Measurements from ENCODE around the gene STAB1. TPM values are rescaled to one million over a fixed set of nuclear protein-coding genes. Genes with fewer than 3 reads are reported as not detected.
A peak's percentile ranks its signal among the peaks of the same experiment; 100 is the strongest.

Gene STAB1
- total RNA-seq, 6 donors from 2014 or later: 42.9 to 259 (median 125) TPM

DNA sequence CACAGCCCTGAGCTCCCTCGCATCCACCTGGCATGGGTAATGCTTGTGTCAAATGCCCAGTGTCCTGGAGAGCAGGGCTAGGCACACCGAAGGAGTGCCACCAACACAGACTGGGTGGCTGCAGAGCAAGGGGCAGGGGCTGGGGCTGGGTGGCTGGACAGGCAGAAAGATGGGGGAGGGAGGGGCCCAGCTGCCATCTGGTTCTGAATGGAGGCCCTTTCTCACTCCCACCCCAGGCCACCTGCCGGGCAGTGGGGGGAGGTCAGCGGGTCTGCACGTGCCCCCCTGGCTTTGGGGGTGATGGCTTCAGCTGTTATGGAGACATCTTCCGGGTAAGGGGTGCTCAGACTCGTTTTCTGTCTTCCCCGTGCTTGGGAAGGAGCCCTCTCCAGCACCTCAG lies 17.0 kb downstream of the STAB1 start:
- Histone ChIP-seq H3K4me1 (no peaks in the 10 kb centered on the region), H3K27me3 (no peaks in the 10 kb centered on the region), H3K36me3 (peaks cover 0 to 43% (median 0%) of the 10 kb centered on the region in 4 donors), H3K9me3 (no peaks in the 10 kb centered on the region), H3K4me3 (no peak overlapping the region), H3K27ac (no peak overlapping the region)
- ATAC-seq (ENCODE audit: low FRiP score in 2 of 2) (no peak), DNase-seq (peak in 1 of 2 donors; percentile 60)
- TF ChIP-seq, protein P1, sequence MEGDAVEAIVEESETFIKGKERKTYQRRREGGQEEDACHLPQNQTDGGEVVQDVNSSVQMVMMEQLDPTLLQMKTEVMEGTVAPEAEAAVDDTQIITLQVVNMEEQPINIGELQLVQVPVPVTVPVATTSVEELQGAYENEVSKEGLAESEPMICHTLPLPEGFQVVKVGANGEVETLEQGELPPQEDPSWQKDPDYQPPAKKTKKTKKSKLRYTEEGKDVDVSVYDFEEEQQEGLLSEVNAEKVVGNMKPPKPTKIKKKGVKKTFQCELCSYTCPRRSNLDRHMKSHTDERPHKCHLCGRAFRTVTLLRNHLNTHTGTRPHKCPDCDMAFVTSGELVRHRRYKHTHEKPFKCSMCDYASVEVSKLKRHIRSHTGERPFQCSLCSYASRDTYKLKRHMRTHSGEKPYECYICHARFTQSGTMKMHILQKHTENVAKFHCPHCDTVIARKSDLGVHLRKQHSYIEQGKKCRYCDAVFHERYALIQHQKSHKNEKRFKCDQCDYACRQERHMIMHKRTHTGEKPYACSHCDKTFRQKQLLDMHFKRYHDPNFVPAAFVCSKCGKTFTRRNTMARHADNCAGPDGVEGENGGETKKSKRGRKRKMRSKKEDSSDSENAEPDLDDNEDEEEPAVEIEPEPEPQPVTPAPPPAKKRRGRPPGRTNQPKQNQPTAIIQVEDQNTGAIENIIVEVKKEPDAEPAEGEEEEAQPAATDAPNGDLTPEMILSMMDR (IDR thresholded peaks at IDR 0.05): no peak
- TF ChIP-seq EP300 (IDR thresholded peaks at IDR 0.05): no peak
- TF ChIP-seq POLR2AphosphoS5 (IDR thresholded peaks at IDR 0.05): no peak
- TF ChIP-seq POLR2A (IDR thresholded peaks at IDR 0.05): no peak
- 71 to 84% methylated on average over 8 of the region's 8 CpGs for WGBS, 2 donors

DNA sequence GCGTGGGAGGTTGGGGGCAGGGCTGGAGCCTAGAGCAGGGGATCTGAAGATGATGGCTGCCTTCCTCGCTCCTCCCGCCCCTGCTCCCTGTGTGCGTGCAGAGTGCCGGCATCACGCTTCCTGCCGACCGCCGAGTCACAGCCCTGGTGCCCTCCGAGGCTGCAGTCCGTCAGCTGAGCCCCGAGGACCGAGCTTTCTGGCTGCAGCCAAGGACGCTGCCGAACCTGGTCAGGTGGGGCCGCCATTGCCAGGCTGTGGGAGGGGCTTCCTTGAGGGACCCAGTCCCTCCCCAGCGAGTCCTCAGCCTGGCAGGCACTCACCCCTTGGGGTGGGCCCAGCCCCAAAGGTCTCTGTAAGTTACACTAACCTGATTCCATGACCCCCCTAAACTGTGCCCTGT lies 17.6 kb downstream of the STAB1 start:
- Histone ChIP-seq H3K9me3 (no peaks in the 10 kb centered on the region), H3K4me1 (no peaks in the 10 kb centered on the region), H3K36me3 (peaks cover 0 to 43% (median 0%) of the 10 kb centered on the region in 4 donors), H3K27ac (no peak overlapping the region), H3K4me3 (no peak overlapping the region), H3K27me3 (no peaks in the 10 kb centered on the region)
- DNase-seq (peak in 1 of 2 donors; percentile 68), ATAC-seq (ENCODE audit: low FRiP score in 2 of 2) (no peak)
- 78 to 84% methylated on average over 6 to 17 of the region's 17 CpGs for WGBS, 2 donors
- TF ChIP-seq EP300 (IDR thresholded peaks at IDR 0.05) (no peak), POLR2A (IDR thresholded peaks at IDR 0.05) (no peak), POLR2AphosphoS5 (IDR thresholded peaks at IDR 0.05) (no peak)
- TF ChIP-seq, protein P1 (IDR thresholded peaks at IDR 0.05): no peak

DNA sequence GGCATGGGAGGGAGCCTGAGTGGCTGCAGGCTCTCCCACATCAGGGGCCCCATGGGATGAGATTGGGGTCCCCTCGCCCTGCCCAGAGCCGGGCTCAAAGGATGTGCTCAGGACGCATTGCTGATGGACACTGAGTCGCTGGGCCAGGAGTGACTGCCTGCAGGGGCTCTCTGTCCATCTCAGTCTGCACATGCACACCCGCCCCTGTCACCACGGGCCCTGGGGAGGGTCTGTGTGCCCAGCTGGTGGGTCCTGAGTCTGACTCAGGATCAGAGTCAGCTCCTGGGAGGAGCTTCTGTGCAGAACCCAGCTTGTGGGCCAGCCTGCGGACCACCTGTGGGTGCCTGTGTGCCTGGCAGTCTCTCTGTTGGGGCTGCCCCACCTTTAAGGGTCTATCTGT lies 18.1 kb downstream of the STAB1 start:
- Histone ChIP-seq H3K27ac (no peak overlapping the region), H3K4me3 (no peak overlapping the region), H3K9me3 (no peaks in the 10 kb centered on the region), H3K36me3 (peaks cover 0 to 43% (median 0%) of the 10 kb centered on the region in 4 donors), H3K27me3 (no peaks in the 10 kb centered on the region), H3K4me1 (no peaks in the 10 kb centered on the region)
- WGBS, 2 donors: 94 to 95% methylated on average over 4 to 6 of the region's 7 CpGs
- TF ChIP-seq EP300 (IDR thresholded peaks at IDR 0.05): no peak
- no peak for TF ChIP-seq POLR2AphosphoS5 (IDR thresholded peaks at IDR 0.05)
- TF ChIP-seq POLR2A (IDR thresholded peaks at IDR 0.05): no peak
- TF ChIP-seq, protein P1 (IDR thresholded peaks at IDR 0.05): no peak
- no peak for ATAC-seq (ENCODE audit: low FRiP score in 2 of 2)
- peak in 1 of 2 donors; percentile 65 for DNase-seq

DNA sequence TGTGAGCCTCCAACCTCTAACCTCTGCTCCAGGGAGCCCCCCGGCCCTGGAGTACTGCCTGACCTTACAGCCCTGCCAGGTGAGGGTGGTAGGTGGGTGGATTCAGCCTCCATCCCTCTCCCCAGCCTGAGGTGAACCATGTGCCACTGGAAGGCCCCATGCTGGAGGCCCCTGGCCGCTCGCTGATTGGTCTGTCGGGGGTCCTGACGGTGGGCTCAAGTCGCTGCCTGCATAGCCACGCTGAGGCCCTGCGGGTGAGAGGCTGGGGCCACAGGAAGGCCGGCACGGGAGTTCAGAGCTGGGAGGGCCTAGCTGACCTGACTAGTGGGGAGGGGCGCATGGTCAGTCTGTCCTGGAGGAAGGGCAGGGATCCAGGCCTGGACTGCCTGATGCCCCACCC lies 19.4 kb downstream of the STAB1 start:
- Histone ChIP-seq H3K4me3 (no peak overlapping the region), H3K9me3 (no peaks in the 10 kb centered on the region), H3K27me3 (no peaks in the 10 kb centered on the region), H3K36me3 (peaks cover 0 to 44% (median 1%) of the 10 kb centered on the region in 4 donors), H3K27ac (no peak overlapping the region), H3K4me1 (peaks cover 0 to 6% (median 0%) of the 10 kb centered on the region in 4 donors)
- DNase-seq (peak in 1 of 2 donors; percentile 66), ATAC-seq (ENCODE audit: low FRiP score in 2 of 2) (no peak)
- WGBS, 2 donors: 75 to 92% methylated on average over 9 to 11 of the region's 11 CpGs
- TF ChIP-seq EP300 (IDR thresholded peaks at IDR 0.05): no peak
- no peak for TF ChIP-seq POLR2A (IDR thresholded peaks at IDR 0.05)
- TF ChIP-seq, protein P1 (IDR thresholded peaks at IDR 0.05): no peak
- TF ChIP-seq POLR2AphosphoS5 (IDR thresholded peaks at IDR 0.05): no peak

DNA sequence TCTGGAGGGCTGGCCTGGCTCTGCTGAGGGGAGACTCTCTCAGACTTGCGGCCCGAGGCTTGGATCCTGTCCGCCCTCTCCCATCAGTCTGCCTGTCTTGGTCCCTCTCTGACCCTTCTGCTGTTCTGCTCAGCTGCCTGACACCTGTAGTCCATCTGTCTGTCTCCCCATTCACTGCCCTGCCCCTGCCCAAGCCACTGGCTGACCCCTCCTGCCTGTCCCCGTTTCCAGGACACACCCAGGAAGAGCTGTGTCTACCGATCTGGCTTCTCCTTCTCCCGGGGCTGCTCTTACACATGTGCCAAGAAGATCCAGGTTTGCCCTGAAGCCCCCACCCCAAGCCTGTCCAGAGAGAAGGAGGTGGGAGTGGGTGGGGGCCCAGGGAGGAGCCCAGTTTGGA lies 20.1 kb downstream of the STAB1 start:
- no peak overlapping the region for H3K4me3 ChIP-seq
- no peak for ATAC-seq (ENCODE audit: low FRiP score in 2 of 2)
- TF ChIP-seq, protein P1 (IDR thresholded peaks at IDR 0.05): no peak
- no peak for TF ChIP-seq EP300 (IDR thresholded peaks at IDR 0.05)
- TF ChIP-seq POLR2A (IDR thresholded peaks at IDR 0.05): no peak
- no peak for TF ChIP-seq POLR2AphosphoS5 (IDR thresholded peaks at IDR 0.05)
- H3K27ac ChIP-seq: no peak overlapping the region
- no peaks in the 10 kb centered on the region for H3K27me3 ChIP-seq
- peaks cover 0 to 44% (median 3%) of the 10 kb centered on the region in 4 donors for H3K36me3 ChIP-seq
- no peak for DNase-seq
- no peaks in the 10 kb centered on the region for H3K9me3 ChIP-seq
- H3K4me1 ChIP-seq: peaks cover 0 to 6% (median 0%) of the 10 kb centered on the region in 4 donors
- WGBS, 2 donors: 32 to 57% methylated on average over 4 to 6 of the region's 6 CpGs
